ENCODE data around the gene ATP13A2.
"Not testable (repeated sequence)": the region's sequence is repeated elsewhere in the genome, so short reads cannot be mapped to it uniquely, and the experiment has no call there.

ATP13A2 gene

GRCh38 chr1:16979475-16980327, 32.0 kb downstream of the ATP13A2 start:
- no peak for DNase-seq (ENCODE audit: low read depth)

- DNase-seq (ENCODE audit: low read depth): no peak
Observed at GRCh38 chr1:16978567-16979474, 32.9 kb downstream of the ATP13A2 start.

GRCh38 chr1:16978139-16978538, 33.6 kb downstream of the ATP13A2 start:
- DNase-seq (ENCODE audit: low read depth): no peak

GRCh38 chr1:16977377-16977776, 34.4 kb downstream of the ATP13A2 start:
- no peak for DNase-seq (ENCODE audit: low read depth)

- no peak for DNase-seq (ENCODE audit: low read depth)
Observed at GRCh38 chr1:16976966-16977365, 34.8 kb downstream of the ATP13A2 start.

- no peak for DNase-seq (ENCODE audit: low read depth)
Observed at GRCh38 chr1:16975838-16976237, 35.9 kb downstream of the ATP13A2 start.

GRCh38 chr1:16975211-16975610, 36.5 kb downstream of the ATP13A2 start:
- DNase-seq (ENCODE audit: low read depth): no peak

GRCh38 chr1:16973215-16973614, 38.5 kb downstream of the ATP13A2 start:
- no peak for DNase-seq (ENCODE audit: low read depth)

- no peak for DNase-seq (ENCODE audit: low read depth)
Observed at GRCh38 chr1:16972189-16972895, 39.4 kb downstream of the ATP13A2 start.

- DNase-seq (ENCODE audit: low read depth): no peak
Observed at GRCh38 chr1:16971341-16972188, 40.2 kb downstream of the ATP13A2 start.

GRCh38 chr1:16970132-16970910, 41.4 kb downstream of the ATP13A2 start:
- no peak for DNase-seq (ENCODE audit: low read depth)

GRCh38 chr1:16969651-16970050, 42.1 kb downstream of the ATP13A2 start:
- DNase-seq (ENCODE audit: low read depth): no peak

- DNase-seq (ENCODE audit: low read depth): no peak
Observed at GRCh38 chr1:16969057-16969611, 42.6 kb downstream of the ATP13A2 start.

- DNase-seq (ENCODE audit: low read depth): no peak
Observed at GRCh38 chr1:16968372-16968771, 43.4 kb downstream of the ATP13A2 start.

GRCh38 chr1:16967962-16968361, 43.8 kb downstream of the ATP13A2 start:
- DNase-seq (ENCODE audit: low read depth): no peak

- no peak for DNase-seq (ENCODE audit: low read depth)
Observed at GRCh38 chr1:16967095-16967575, 44.6 kb downstream of the ATP13A2 start.

GRCh38 chr1:16966282-16966681, 45.4 kb downstream of the ATP13A2 start:
- DNase-seq (ENCODE audit: low read depth): no peak

GRCh38 chr1:16965486-16966067, 46.2 kb downstream of the ATP13A2 start:
- no peak for DNase-seq (ENCODE audit: low read depth)

- DNase-seq (ENCODE audit: low read depth): not testable (repeated sequence)
Observed at GRCh38 chr1:16964169-16964568, 47.6 kb downstream of the ATP13A2 start.

Measured in activated T-cell treated with anti-CD3 and anti-CD28 coated beads for 48 hours (primary cell).